ENCODE measurements around the gene ZNF518B.
A peak's percentile ranks its signal among the peaks of the same experiment; 100 is the strongest.

Gene ZNF518B
- total RNA-seq = 13.4 to 53.7 (median 31.7) reads per million in 17 experiments

GRCh38 chr4:10457255-10457801 lies at the start of gene ZNF518B:
TSS of gene ZNF518B (minus strand) at chr4:10457426. CDS start at chr4:10446328, 11,098 bp downstream.
- DNase-seq = peak; percentile 80 to 93 (median 88)

DNA sequence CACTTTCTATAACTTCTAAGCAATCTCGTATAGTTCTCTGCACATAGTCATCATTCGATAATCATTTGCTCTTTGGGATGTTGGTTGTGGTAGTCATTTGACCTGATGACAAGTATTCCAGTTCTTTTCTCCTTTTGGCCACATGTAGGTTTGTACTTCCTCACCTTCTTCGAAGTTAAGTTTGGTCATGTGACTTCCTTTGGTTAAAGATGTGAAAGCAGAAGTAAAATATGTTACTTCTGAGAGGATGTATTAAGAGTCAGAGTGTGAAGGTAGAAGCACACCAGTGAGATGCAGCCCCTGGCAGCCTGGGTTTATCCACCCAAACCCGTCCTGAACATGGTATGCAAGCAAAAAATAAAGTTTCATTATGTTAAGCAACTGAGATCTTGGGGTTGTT lies 48.9 kb upstream of the ZNF518B start:
- no peak for DNase-seq

GRCh38 chr4:10504570-10505179 lies 47.4 kb upstream of the ZNF518B start:
- no peak for DNase-seq

GRCh38 chr4:10502717-10503116 lies 45.5 kb upstream of the ZNF518B start:
- DNase-seq = no peak

DNA sequence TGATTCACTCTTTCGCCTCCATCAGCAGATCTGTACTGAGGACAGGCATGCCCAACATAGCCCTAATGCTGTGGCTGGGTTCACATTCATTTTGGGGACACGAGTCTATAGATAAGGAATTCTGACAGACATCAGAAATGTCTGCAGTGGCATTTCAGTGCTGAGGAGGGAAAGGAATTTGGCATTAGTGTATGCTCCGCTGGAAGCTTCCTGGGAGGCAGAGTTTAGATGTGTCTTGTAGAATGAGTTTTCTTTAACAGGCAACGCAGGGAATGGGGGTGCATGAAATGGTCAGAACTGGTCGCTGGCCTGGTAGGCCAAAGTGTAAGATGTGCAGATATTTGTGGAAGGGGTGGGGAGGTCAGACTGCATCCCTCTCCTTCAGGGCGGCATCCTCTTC lies 43.5 kb upstream of the ZNF518B start:
- no peak for DNase-seq

- no peak for DNase-seq
These were observed 39.0 kb upstream of the ZNF518B start for GRCh38 chr4:10496200-10496599.

DNA sequence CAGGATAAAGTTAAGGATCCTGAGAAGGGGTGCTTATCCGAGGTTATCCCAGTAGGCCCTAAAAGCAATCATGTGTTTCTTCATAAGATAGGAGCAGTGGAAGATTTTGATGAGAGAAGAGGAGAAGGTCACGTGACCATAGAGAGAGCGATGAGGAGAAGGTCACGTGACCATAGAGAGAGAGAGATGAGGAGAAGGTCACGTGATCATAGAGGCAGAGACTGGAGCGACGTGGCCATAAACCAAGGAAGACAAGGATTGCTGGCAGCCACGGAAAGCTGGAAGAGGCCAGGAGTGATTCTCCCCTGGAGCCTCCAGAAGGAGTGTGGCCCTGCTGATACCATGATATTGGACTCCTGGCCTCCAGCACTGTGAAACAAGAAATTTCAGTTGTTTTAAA lies 38.4 kb upstream of the ZNF518B start:
- DNase-seq = no peak

GRCh38 chr4:10492464-10492863 lies 35.2 kb upstream of the ZNF518B start:
- DNase-seq = no peak

DNA sequence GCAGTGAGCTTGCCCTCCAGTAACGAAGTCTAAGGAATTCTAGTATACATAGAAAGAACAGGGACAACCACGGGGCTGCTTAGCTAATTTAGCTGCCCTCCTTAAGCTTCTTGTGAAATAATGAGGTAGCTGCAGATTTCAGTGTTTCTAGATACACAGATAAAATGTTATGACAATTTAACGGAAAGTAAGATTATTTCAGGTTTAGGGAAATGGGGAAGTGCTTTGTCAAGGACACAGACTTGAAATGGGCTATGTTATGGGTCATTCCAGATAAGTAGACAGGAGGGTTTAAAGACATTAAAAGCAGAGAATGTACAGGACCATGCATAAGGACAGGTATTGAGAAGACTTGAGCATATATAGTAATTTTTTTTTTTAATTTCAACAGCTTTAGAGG lies 34.2 kb upstream of the ZNF518B start:
- no peak for DNase-seq

DNA sequence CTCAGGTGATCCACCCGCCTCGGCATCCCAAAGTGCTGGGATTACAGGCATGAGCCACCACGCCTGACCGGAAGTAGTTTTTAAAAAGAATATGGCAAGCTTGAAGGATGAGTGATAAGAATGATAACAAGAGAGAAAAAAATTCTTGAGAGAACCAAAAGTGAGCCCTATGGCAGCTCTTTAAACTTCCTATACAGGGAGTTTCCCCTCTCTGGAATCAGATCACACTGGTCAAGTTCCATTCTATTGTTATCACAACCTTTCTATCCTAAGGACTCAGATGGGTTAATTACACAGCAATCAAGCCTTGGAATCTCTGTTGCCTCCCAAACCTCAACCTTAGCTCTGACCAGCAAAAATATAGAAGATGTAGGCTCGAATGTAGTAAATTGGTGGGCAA lies 33.8 kb upstream of the ZNF518B start:
- DNase-seq = no peak

DNA sequence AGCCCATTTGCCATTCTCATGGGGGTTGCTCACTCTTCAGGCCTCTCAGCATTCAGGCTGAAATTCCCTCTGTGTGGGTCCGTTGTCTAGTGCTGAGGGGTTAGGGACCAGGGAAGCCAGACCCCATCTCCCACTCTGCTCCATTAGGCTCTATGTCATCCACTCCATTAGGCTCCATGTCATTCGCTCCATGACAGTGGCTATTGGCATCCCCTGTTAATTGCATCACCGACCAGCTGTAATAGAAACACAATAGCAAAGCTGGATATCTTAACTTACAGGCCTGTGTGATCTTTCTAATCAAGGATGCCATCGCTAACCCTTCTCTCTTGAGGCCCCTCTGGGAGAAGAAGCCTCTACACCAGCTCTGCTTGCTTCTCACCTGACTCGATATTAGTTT lies 25.7 kb upstream of the ZNF518B start:
- no peak for DNase-seq

GRCh38 chr4:10480616-10481015 lies 23.4 kb upstream of the ZNF518B start:
- DNase-seq = no peak

DNA sequence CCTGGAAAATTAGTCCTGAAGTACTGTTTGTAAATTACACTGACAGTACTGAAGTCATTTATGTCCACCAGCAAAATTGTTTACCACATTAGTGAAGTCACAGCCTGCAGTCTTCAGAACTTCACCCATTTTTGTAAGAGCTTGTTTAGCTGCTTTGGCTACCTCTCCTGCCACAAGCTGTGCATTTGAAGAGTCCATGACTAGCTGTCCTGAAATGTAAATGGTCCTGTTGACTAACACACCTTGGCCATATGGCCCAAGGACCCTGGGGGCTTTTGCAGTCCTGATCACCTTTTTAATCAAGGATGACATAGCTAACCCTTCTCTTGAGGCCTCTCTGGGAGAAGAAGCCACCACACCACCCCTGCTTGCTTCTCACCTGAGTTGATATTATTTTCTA lies 21.4 kb upstream of the ZNF518B start:
- no peak for DNase-seq

DNA sequence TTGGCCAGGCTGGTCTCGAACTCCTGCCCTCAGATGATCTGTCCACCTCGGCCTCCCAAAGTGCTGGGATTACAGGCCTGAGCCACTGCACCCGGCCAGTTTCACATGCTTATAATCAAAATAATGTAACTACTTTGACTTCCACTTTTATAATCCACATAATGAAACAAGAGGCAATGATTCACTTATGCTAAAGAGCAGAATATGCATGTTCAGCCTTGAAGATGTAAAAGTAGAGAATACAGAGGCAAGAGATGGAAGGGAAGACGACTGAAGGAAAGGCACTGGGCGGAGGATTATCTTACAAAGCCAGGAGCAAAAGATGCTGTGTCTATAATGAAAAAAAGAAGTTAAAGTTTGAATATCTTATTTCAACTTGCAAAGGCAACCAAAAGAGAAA lies 13.3 kb upstream of the ZNF518B start:
- no peak for DNase-seq

DNA sequence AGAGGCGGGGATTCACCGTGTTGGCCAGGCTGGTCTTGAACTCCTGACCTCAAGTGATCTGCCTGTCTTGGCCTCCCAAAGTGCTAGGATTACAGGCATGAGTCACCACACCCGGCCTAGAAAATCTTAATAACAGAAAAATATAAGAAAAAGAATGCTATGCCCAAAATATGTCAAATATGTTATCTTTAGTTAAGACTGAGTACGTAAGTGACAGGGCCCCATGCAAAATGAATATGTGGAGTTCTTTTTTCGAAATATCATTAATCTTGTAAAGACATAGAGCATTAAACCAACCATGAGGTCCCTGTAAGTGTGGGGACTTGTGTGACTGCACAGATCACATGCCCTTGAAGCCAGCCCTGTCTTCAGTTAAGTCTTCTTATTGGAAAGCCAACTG lies 8.9 kb upstream of the ZNF518B start:
- DNase-seq = no peak

DNA sequence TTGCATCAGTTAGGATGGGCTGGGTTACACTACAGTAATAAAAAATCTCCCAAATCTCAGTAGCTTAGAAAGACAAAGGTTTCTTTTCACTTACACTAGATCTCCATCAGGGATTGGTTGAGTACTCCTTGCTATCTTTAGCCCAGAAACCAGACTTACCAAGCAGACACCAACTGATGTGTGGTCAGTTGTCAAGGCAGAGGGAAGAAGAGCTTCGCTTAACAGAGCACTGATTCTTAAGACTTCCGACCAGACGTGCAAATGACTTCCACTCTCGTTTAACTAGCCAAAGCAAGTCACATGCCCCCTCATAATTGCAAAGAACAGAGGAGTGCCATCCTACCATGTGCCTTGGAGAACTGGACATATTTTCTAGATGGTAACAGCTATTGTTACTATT lies 5.7 kb upstream of the ZNF518B start:
- no peak for DNase-seq

DNA sequence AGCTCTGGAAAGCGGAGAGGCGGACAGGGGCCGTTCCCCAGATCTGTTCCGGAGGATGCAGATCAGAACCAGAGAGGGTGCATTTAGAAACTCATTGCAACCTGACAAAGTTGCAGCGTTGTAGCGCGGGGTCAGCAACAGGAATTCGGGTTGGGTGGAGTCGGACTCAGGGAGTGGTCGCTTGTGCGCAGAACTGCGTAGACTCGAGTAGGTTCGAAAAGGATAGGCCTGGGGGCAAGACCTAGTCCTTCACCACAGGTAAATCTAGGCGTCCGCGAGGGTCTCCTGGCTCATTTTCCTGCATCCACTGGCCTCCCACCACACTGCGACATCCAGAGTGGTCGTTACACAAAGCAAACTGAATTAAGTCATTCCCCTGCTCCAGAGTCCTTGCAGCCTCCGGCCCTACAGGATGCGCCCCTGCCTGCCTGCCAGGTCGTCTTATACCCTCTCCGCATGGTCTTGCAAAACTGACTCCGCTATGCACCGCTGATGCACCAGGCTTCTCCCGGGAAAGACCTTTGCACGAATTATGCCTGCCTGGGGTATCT lies 4.7 kb upstream of the ZNF518B start:
- DNase-seq = no peak

- peak; percentile 80 to 92 (median 90) for DNase-seq
These were observed 4.0 kb upstream of the ZNF518B start for GRCh38 chr4:10461091-10461849.

DNA sequence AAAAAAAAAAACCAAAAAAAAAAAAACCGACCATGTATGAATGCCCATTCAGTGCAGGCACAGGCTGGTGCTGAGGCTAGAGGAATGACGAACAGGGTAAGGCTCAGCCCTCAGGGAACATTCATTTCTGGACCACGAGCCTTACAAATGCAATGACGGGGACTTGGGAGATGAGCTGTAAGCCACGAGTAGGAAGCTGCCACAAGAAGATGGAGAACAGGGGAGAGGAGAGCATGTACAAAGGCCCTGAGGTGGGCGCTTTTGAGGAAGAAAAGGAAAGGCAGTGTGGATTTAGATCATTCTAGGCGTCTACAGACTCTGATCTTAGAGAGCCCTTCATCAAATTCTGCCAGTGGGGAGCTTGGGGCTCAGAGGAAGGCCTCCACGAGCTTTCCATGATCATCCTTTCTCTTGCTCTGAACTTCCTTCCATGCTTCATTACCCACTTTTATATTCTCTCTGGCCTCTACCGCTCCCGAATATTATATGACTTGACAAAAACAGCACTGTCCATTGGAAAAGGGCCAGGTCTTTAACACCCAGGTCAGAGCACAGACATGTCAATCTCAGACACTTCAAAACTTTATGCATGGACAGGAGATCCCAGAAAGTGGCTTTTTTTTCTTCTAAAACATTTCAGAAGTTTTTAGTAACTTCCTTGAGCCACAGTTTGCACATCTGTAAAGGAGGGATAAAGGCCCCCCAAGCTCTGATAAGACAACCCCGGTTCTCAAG lies 3.3 kb upstream of the ZNF518B start:
- DNase-seq = no peak

DNA sequence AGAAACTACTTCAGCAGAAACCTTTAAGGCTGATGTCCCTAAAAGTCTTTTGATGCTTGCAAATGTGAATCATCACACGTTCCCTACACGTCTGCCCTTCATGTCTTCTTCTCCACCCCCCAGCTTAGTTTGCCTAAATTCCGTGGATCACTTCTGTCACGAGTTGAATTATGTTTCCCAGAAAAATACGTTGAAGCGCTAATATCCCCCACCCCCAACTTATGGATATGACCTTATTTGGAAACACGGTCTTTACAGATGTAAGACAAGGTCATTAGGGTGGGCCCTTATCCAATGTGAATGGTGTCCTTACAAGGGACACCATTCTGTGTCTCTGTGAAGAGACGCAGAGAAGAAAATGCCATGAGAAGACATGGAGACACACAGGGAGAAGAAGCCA lies 2.1 kb upstream of the ZNF518B start:
- DNase-seq = no peak

DNA sequence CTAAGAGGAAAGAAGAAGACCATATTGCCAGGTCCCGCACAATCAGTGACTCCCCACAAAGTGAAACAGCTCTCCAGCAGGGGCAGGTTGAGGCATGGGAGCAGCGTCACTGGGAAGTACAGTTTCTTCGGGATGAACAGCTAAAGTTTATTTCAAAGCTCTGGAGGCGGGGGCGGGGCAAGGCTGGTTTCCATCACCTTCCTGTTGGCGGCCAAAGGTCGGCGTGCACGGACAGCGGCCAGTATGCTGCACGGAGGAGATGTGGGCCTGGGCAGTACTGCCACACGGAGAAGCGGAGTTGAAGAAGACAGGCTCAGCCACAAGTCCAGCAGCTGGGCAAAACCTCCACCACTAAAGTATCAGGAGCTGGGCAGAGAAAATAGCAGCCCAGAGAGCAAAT lies 951 bp upstream of the ZNF518B start:
- DNase-seq = no peak

DNA sequence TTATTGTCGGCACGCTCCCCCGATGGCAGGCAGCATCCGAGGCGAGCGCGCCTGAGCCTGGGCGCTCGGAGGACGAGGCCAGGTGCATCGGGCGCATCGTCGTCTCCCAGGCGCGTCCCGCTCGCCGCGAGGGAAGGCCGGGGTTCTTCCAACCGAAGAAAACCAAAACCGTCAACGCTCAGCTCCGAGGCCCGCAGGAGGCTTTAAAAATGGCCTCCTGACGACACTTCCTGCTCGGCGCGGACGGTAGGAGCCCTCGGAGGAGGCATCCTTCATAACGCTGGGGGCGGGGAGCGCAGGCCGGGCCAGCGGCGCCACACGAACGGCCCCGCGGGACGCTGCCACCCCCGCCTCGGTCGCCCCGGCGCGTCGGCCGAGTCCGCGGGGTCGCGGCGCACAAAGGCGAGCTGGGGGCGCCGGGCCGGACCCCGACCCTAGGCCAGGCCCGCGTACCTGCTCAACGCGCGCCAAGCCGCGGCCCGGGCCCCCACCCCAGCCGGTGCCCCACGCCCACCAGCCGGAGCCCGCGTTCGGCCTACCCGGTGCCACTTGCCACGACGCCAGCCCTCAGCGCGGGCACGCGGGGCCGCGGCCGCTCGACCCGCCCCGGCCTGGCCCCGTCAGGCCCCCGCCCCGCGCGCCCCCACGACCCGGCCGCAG lies 501 bp downstream of the ZNF518B start:
- DNase-seq = peak; percentile 40 to 80 (median 72)

- no peak for DNase-seq
These were observed 999 bp downstream of the ZNF518B start for GRCh38 chr4:10456260-10456594.
